NCI-H2081 treated with DMSO at 0.1 percent for 48 hours (cell line): ENCODE results near the gene PRKRIP1.
"Not testable (repeated sequence)": the region's sequence is repeated elsewhere in the genome, so short reads cannot be mapped to it uniquely, and the experiment has no call there.

ENCODE experiments used
- DNase-seq: peaks from one replicate; lab custom pipeline; 2025; lab: John Stamatoyannopoulos, UW

Gene PRKRIP1

DNA sequence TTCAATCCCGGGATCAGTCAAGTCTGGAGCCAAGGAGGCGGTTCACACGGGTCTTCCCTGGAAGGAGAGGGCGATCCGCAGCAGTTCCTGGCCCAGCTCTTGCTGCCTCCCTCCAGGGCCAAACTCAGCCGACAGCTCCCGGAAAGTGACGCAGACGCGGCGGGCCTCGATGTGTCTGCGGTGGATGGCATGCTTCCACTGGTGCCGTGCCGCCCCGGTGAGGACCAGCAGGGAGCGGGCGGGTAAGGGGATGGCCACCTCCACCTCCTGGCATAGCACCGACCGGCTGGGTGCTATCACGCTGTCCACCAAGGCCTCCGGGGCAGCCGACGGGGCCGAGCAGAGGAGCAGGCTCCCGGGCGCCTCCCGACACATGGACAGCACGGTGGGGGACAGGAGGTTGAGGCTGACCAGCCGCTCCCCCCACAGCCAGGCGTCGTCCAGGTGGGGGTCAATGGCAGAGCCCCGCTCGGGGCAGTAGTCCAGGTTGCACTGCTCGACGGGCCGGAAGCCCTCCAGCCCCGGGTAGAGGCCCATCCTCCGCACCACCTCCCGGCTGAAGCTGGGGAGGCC, 61.3 kb downstream of the PRKRIP1 start:
- no peak for DNase-seq

GRCh38 chr7:102459221-102459844, 63.2 kb downstream of the PRKRIP1 start:
- DNase-seq, result no peak

DNA sequence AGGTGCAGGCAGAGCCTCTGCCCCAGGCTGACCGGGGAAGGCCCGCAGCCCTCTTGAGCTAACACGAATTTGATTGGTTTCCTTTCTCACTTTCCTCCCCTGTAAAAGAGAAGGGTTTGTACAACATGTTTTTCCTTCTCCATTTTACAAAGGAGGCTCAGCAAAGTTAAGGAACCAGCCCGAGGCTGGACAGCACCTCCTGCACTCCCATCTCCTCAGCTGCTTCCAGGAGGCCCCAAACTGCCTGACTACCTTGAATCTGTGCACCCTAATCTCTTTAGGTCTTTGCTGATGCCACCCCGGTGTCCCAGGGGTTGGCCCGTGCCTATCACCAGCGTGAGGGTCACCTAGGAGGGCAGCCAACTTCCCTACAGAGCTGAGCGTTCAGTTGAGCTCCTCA, 64.3 kb downstream of the PRKRIP1 start:
- no peak for DNase-seq

DNA sequence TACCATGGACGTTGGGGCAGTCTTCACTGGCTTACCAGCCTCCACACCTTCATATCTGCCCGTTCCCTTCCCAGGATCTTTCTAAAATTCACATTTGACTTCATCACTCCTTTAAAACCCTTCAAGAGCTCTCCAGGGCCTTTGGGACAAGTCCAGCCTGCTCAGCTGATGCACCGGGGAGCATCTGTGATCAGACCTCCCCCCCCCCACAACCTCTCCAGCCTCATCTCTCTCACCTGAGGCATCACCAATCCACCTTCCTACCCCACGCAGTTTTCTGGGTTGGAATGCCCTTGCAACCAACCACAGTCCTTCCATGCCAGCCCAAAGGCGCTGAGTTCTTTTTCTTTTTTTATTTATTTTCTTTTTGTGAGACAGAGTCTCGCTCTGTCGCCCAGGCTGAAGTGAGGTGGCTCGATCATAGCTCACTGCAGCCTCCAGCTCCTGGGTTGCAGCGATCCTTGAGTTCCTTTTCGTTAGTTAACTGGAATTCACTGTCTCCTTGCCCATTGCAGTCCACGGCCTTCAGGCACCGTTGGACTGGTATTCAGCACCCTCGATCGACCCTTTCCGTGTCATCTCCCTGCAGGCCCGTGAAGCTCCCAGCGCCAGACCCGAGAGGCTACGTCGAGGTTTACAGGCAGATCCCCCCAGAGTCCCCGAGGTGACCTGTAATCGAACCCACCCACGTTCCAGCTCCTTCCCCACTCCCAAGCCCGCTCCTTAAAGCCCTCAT, 67.8 kb downstream of the PRKRIP1 start:
- no peak for DNase-seq

DNA sequence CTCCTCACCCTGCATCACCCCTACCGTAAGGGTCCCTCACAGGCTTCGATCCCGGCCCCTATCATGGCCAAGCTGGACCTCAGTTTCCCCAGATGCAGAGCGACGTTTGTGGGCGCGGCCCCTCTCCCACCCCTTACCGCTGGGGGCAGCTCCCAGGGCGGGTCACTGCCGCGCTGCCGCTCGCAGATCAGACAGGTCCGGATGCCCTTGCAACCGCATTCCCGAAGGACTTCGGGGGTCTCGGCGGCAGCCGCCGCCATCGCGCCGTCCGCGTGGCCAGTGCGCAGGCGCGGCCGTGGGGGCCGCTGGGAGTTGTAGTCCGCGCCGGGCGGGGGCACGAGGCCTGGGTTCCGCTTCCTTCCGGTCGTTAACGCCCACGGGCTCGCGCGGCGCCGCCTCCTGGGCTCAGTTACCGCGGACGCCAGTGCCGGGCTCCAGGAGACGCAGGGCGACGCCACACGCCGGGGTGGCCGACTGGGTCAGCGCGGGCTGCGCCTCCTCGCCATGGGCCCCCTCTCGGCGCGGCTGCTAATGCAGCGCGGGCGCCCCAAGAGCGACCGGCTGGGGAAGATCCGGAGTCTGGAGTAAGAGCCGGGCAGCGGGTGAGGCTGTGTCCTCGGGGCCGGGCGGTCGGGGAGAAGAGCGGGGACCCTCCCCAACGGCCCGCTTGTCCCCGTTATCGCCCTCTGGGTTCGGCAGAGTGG, 68.6 kb downstream of the PRKRIP1 start, which contains the start of the genes ALKBH4 and LRWD1:
Gene ALKBH4, minus strand, starts transcription at position 287 of the 704 bp plus-strand sequence. Its CDS starts 27 bp downstream, at position 260.
Gene LRWD1, plus strand, starts transcription at position 408 of the 704 bp plus-strand sequence. Its CDS starts 97 bp downstream, at position 505.
- DNase-seq, result no peak

GRCh38 chr7:102466097-102466496, 69.9 kb downstream of the PRKRIP1 start:
- no peak for DNase-seq

DNA sequence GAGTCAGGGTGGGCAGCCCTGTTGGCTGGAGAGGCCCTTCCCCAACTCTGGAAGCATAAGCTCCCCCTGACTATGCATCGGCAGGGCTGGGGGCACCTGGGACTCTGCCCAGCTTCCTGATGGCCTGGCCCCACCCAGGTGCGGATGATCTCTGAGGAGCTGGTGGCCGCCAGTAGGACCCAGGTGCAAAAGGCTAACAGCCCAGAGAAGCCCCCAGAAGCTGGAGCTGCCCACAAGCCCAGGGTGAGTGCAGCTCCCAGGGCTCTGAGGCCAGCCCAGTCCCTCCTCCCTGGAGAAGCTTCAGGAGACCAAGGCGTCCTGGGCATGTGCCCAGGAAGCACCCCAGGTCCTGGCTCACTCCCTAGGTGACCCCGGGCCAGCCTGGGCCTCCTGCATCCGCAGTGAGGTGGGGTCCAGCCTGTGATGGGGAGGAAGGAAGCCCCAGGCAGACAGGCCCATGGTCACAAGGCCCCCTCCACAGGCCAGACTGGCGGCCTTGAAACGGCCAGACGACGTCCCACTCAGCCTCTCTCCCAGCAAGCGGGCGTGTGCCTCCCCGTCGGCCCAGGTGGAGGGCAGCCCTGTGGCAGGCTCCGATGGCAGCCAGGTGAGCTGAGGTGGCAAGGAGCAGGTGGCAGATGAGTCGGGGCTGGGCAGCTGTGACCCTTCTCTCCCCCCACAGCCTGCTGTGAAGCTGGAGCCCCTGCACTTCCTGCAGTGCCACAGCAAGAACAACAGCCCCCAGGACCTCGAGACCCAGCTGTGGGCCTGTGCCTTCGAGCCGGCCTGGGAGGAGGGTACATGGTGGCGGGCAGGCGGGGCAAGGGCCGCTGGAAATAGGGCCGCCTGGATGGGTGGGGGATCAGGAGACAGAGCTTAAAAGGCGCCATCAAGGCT, 71.7 kb downstream of the PRKRIP1 start:
- no peak for DNase-seq

GRCh38 chr7:102468478-102469350, 72.6 kb downstream of the PRKRIP1 start:
- DNase-seq, result no peak

- no peak for DNase-seq
Observed at GRCh38 chr7:102469351-102469971, 73.3 kb downstream of the PRKRIP1 start.

GRCh38 chr7:102469972-102470825, 74.0 kb downstream of the PRKRIP1 start:
- DNase-seq, result no peak

DNA sequence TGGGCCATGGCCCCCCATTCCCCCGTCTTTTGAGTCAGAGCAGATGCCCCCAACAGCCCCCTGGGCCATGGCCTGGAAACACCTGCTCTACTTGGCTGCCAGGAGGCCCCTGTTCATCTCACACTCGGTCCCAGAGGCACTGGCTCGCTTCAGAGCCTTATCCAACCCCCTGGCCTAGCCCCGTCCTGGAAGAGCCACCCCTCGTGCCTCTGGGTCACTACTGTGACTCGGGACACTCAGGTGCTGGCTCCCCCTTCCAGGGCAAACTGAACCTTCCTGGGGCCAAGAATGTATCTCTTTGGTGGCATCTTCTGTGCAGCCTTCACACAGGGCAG, 75.6 kb downstream of the PRKRIP1 start:
- DNase-seq, result no peak

DNA sequence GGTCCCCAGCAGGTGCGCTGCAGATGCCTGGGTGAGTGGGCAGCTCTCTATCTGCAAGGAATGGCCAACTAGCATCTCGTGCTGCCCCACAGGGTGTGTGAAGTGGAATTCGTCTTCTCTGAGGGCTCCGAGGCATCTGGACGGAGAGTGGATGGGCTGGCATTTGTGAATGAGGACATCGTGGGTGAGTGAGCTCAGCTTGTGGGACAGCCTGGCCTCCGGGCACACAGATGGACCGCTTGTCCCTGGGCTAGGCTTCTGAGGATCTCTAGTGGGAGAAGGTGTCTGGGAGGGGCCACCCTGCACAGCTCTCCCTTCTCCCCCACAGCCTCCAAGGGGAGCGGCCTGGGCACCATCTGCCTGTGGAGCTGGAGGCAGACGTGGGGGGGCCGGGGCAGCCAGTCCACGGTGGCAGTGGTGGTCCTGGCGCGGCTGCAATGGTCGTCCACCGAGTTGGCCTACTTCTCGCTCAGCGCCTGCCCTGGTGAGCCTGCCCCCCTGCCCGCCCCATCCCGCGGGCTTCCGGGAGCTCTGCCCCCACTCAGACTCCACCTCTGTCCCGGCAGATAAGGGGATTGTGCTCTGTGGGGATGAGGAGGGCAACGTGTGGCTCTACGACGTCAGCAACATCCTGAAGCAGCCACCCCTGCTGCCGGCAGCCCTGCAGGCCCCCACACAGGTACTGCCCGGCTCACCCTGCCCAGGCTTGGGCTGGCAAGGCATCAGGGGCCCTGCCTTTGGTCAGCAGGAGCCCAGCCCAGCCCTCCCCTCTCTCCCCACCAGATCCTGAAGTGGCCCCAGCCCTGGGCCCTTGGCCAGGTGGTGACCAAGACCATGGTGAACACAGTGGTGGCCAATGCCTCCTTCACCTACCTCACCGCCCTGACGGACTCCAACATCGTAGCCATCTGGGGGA, 76.2 kb downstream of the PRKRIP1 start:
- no peak for DNase-seq

DNA sequence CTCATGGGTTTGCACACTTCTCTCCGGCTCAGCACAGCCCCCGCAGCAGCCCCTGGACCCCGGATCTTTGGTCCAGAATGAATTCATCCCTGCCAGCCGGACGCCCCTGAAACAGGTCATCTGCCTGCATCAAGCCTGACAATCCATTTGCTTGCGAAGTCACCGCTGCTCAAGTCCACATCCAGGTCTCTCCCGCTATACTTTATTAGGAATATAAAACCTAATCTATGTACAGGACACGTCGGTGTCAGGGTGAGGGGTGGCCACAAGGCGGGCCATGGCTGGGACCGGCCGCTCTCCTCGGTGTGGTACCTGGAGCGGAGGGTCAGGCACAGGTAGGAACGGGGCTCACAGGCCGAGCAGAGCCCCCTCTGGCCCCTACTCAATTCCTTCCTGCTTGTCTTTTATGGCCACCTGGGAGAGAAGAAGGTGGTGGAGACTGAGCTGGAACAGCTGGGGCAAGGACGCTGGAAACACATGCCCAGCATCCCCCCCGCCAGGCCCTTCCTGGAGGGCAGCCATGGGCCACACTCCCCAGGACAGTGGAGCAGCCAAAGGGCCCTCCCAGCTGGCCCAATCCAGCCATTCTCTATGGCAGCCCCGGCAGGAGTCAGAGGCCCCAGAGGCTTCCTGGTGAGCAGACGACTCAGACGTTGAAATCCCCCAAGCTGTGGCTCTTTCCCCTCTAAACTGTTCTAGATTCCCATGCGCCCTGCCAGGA, 77.3 kb downstream of the PRKRIP1 start:
- DNase-seq, result no peak

- not testable (repeated sequence) for DNase-seq
Observed at GRCh38 chr7:102474116-102474515, 78.0 kb downstream of the PRKRIP1 start.

DNA sequence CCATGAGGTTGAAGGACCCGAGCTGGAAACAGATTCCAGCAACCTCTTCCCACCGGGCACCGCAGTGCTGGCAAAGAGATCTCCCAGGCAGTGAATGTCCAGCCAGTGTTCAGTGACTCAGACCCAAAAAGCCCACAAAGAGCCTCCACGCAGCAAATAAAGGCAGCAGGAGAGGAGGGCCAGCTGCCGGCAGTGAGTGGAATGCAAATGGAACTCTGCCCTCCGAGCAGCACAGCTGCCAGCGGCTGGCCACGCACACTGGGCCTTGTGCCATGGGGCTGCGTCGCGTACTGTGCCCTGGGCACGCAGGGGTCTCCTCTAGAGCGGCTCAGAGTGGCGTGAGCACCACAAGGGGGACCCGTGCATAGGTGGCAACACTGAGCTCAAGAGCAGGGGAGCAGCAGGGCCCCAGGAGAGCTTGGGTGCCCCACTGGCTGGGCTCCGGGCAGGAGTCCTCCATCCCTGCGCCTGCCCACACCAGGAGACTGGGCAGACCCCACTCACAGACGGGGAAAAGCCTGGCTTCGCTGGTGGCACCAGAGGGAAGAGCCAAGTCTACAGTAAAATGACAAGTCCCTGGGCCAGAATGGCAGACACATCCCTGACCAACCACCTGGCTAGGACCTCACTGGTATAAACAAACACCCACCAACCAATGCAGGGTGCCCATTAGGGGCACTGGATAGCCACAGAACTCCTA, 78.7 kb downstream of the PRKRIP1 start:
- not testable (repeated sequence) for DNase-seq
